ENCODE measurements around the gene TRPM8. TPM values are rescaled to one million over a fixed set of nuclear protein-coding genes. Genes with fewer than 3 reads are reported as not detected.

Gene TRPM8
- total RNA-seq, 2 experiments from 2014 or later, result not detected

DNA sequence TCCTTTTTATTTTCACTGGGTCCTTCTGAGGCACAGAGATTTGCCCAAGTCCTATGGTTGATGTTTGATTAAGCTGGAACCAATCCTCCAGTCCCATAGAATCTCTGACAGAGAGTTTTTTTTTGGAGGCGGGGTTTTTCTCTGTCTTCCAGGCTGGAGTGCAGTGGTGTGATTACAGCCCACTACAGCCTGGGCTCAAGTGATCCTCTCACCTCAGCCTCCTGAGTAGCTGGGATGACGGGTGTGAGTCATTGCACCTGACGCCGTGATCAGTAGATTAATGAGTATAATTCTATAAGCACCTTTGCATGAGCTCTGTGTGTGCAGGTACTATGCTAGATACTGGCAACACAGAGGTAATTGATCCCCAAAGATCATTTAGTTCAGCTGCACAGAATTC is 15.3 kb upstream of the TRPM8 start:
- ChIA-PET POLR2A (no interaction called here), CTCF (no interaction called here)
- peaks cover 16% of the 10 kb centered on the region for H3K27me3 Mint-ChIP-seq
- TF ChIP-seq, protein P1, sequence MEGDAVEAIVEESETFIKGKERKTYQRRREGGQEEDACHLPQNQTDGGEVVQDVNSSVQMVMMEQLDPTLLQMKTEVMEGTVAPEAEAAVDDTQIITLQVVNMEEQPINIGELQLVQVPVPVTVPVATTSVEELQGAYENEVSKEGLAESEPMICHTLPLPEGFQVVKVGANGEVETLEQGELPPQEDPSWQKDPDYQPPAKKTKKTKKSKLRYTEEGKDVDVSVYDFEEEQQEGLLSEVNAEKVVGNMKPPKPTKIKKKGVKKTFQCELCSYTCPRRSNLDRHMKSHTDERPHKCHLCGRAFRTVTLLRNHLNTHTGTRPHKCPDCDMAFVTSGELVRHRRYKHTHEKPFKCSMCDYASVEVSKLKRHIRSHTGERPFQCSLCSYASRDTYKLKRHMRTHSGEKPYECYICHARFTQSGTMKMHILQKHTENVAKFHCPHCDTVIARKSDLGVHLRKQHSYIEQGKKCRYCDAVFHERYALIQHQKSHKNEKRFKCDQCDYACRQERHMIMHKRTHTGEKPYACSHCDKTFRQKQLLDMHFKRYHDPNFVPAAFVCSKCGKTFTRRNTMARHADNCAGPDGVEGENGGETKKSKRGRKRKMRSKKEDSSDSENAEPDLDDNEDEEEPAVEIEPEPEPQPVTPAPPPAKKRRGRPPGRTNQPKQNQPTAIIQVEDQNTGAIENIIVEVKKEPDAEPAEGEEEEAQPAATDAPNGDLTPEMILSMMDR (IDR thresholded peaks at IDR 0.05), result no peak
- ATAC-seq (ENCODE audit: poor library complexity) (no peak), DNase-seq (no peak)
- no peak overlapping the region for H3K27ac Mint-ChIP-seq
- no peak overlapping the region for H3K4me3 Mint-ChIP-seq
- H3K4me1 Mint-ChIP-seq (ENCODE audit: low read depth), result peaks cover 20% of the 10 kb centered on the region
- intact Hi-C loops (cut with DNase I, micrococcal nuclease), result no loop called here
- no peaks in the 10 kb centered on the region for H3K9me3 Mint-ChIP-seq
- no peaks in the 10 kb centered on the region for H3K36me3 Mint-ChIP-seq (ENCODE audit: low read depth)
- Histone ChIP-seq H3K9me3 (ENCODE audit: control insufficient read depth in 1 of 2, insufficient read depth in 1 of 2, low read length in 2 of 2) (no peaks in the 10 kb centered on the region), H3K4me1 (ENCODE audit: insufficient read depth, low read length) (peaks cover 5% of the 10 kb centered on the region), H3K27me3 (ENCODE audit: control insufficient read depth in 1 of 2, insufficient read depth in 2 of 2, low read length in 2 of 2) (peaks cover 0 to 9% of the 10 kb centered on the region in 2 experiments), H3K36me3 (ENCODE audit: insufficient read depth, low read length) (no peaks in the 10 kb centered on the region), H3K27ac (ENCODE audit: low read depth in 1 of 2, low read length in 2 of 2) (no peak overlapping the region), H3K4me3 (ENCODE audit: low read length) (no peak overlapping the region)

DNA sequence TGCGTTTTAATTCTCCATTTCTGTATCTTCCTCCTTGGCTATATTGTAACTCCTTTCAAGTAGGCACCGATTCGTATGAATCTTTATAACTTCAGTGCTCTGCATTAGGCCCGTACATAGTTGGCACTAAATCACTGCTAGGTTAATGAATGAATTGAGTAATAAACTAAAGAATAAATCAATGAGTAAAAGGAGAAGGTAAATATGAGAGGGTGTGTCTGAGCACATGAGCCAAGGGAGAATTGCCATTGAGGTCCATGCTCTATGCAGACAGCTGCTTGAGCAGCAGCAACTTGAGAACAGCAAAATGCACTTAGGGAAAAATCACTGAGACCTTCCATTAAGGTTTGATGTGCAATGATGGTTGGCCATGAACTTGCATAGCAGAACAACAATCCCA is 11.2 kb upstream of the TRPM8 start:
- Mint-ChIP-seq H3K4me3 (no peak overlapping the region), H3K36me3 (ENCODE audit: low read depth) (no peaks in the 10 kb centered on the region), H3K4me1 (ENCODE audit: low read depth) (no peaks in the 10 kb centered on the region), H3K27ac (no peak overlapping the region), H3K9me3 (no peaks in the 10 kb centered on the region), H3K27me3 (peaks cover 17% of the 10 kb centered on the region)
- Histone ChIP-seq H3K27ac (ENCODE audit: low read depth in 1 of 2, low read length in 2 of 2) (no peak overlapping the region), H3K4me3 (ENCODE audit: low read length) (no peak overlapping the region), H3K36me3 (ENCODE audit: insufficient read depth, low read length) (no peaks in the 10 kb centered on the region), H3K27me3 (ENCODE audit: control insufficient read depth in 1 of 2, insufficient read depth in 2 of 2, low read length in 2 of 2) (peaks cover 0 to 9% of the 10 kb centered on the region in 2 experiments), H3K4me1 (ENCODE audit: insufficient read depth, low read length) (no peaks in the 10 kb centered on the region), H3K9me3 (ENCODE audit: control insufficient read depth in 1 of 2, insufficient read depth in 1 of 2, low read length in 2 of 2) (no peaks in the 10 kb centered on the region)
- TF ChIP-seq, protein P1 (IDR thresholded peaks at IDR 0.05), result no peak
- DNase-seq (no peak), ATAC-seq (ENCODE audit: poor library complexity) (no peak)
- intact Hi-C loops (cut with DNase I, micrococcal nuclease), result no loop called here
- CTCF ChIA-PET, result no interaction called here
- POLR2A ChIA-PET, result no interaction called here

DNA sequence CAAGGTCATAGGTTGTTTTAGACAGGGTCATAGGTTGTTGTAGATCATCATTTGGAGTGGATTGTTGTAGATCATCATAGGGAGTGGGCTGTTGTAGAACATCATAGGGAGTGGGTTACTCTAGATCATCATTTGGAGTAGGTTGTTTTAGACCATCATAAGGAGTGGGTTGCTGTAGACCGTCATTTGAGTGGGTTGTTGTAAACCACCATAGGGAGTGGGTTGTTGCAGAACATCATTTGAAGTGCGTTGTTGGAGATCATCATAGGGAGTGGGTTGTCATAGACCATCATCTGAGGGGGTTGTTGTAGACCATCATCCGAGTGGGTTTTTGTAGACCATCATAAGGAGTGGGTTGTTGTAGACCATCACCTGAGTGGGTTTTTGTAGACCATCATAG is 9.5 kb upstream of the TRPM8 start:
- Histone ChIP-seq H3K36me3 (ENCODE audit: insufficient read depth, low read length) (no peaks in the 10 kb centered on the region), H3K27ac (ENCODE audit: low read depth in 1 of 2, low read length in 2 of 2) (no peak overlapping the region), H3K4me3 (ENCODE audit: low read length) (no peak overlapping the region), H3K27me3 (ENCODE audit: control insufficient read depth in 1 of 2, insufficient read depth in 2 of 2, low read length in 2 of 2) (peaks cover 0 to 12% of the 10 kb centered on the region in 2 experiments), H3K4me1 (ENCODE audit: insufficient read depth, low read length) (no peaks in the 10 kb centered on the region), H3K9me3 (ENCODE audit: control insufficient read depth in 1 of 2, insufficient read depth in 1 of 2, low read length in 2 of 2) (peaks cover 0 to 2% of the 10 kb centered on the region in 2 experiments)
- H3K9me3 Mint-ChIP-seq, result no peaks in the 10 kb centered on the region
- H3K4me3 Mint-ChIP-seq, result no peak overlapping the region
- CTCF ChIA-PET, result no interaction called here
- POLR2A ChIA-PET, result no interaction called here
- intact Hi-C loops (cut with DNase I, micrococcal nuclease), result no loop called here
- ATAC-seq (ENCODE audit: poor library complexity), result no peak
- no peaks in the 10 kb centered on the region for H3K4me1 Mint-ChIP-seq (ENCODE audit: low read depth)
- TF ChIP-seq, protein P1 (IDR thresholded peaks at IDR 0.05), result no peak
- no peaks in the 10 kb centered on the region for H3K36me3 Mint-ChIP-seq (ENCODE audit: low read depth)
- H3K27me3 Mint-ChIP-seq, result peaks cover 27% of the 10 kb centered on the region
- no peak overlapping the region for H3K27ac Mint-ChIP-seq
- no peak for DNase-seq
